ENCODE measurements around the gene SPATA13. TPM values are rescaled to one million over a fixed set of nuclear protein-coding genes. Genes with fewer than 3 reads are reported as not detected.

Gene SPATA13
- total RNA-seq, 1 donor from 2014 or later = 2.7 TPM

DNA sequence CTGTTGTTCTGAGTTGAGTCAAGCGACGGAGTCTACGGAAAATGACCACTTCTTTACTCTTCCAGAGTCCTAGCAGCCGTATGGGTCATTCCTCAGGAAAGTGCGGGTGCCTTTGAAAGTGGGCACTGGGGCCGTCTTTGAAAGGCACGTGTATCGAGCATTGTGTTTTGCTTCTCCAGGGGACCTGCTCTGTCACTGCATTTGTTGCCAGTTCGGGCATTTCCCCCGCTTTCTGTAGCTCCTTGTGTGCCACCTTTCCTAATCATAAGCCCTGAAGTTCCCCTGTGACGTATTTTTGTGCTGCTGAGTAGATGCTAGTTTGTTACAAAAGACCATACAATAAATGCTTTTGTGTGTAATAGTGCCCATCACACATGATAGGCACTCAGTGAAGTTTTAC, 24.4 kb downstream of the SPATA13 start:
- no peak overlapping the region for H3K4me3 Mint-ChIP-seq (ENCODE audit: unreplicated experiment)

GRCh38 chr13:24185591-24186232, 25.2 kb downstream of the SPATA13 start:
- Mint-ChIP-seq H3K4me3 (ENCODE audit: unreplicated experiment) (no peak overlapping the region), H3K36me3 (ENCODE audit: unreplicated experiment) (no peaks in the 10 kb centered on the region), H3K9me3 (ENCODE audit: unreplicated experiment) (peaks cover 9% of the 10 kb centered on the region), H3K4me1 (ENCODE audit: unreplicated experiment) (peaks cover 2% of the 10 kb centered on the region), H3K27ac (ENCODE audit: unreplicated experiment) (no peak overlapping the region), H3K27me3 (ENCODE audit: unreplicated experiment) (no peaks in the 10 kb centered on the region)
- no peak for TF ChIP-seq CTCF (IDR thresholded peaks at IDR 0.05)
- DNase-seq (ENCODE audit: extremely low spot score, unreplicated experiment) = no peak

More for the DNA sequence above, 24.4 kb downstream of the SPATA13 start:
- Mint-ChIP-seq H3K9me3 (ENCODE audit: unreplicated experiment) (peaks cover 9% of the 10 kb centered on the region), H3K27me3 (ENCODE audit: unreplicated experiment) (no peaks in the 10 kb centered on the region), H3K4me1 (ENCODE audit: unreplicated experiment) (peaks cover 2% of the 10 kb centered on the region), H3K27ac (ENCODE audit: unreplicated experiment) (no peak overlapping the region), H3K36me3 (ENCODE audit: unreplicated experiment) (no peaks in the 10 kb centered on the region)
- TF ChIP-seq CTCF (IDR thresholded peaks at IDR 0.05) = no peak
- no peak for DNase-seq (ENCODE audit: extremely low spot score, unreplicated experiment)

- peaks cover 9% of the 10 kb centered on the region for H3K9me3 Mint-ChIP-seq (ENCODE audit: unreplicated experiment)
- H3K27me3 Mint-ChIP-seq (ENCODE audit: unreplicated experiment) = no peaks in the 10 kb centered on the region
- H3K4me1 Mint-ChIP-seq (ENCODE audit: unreplicated experiment) = no peaks in the 10 kb centered on the region
- no peak for TF ChIP-seq CTCF (IDR thresholded peaks at IDR 0.05)
- H3K4me3 Mint-ChIP-seq (ENCODE audit: unreplicated experiment) = no peak overlapping the region
- no peaks in the 10 kb centered on the region for H3K36me3 Mint-ChIP-seq (ENCODE audit: unreplicated experiment)
- DNase-seq (ENCODE audit: extremely low spot score, unreplicated experiment) = no peak
- H3K27ac Mint-ChIP-seq (ENCODE audit: unreplicated experiment) = no peak overlapping the region
These were observed 26.7 kb downstream of the SPATA13 start for GRCh38 chr13:24187185-24187584.

DNA sequence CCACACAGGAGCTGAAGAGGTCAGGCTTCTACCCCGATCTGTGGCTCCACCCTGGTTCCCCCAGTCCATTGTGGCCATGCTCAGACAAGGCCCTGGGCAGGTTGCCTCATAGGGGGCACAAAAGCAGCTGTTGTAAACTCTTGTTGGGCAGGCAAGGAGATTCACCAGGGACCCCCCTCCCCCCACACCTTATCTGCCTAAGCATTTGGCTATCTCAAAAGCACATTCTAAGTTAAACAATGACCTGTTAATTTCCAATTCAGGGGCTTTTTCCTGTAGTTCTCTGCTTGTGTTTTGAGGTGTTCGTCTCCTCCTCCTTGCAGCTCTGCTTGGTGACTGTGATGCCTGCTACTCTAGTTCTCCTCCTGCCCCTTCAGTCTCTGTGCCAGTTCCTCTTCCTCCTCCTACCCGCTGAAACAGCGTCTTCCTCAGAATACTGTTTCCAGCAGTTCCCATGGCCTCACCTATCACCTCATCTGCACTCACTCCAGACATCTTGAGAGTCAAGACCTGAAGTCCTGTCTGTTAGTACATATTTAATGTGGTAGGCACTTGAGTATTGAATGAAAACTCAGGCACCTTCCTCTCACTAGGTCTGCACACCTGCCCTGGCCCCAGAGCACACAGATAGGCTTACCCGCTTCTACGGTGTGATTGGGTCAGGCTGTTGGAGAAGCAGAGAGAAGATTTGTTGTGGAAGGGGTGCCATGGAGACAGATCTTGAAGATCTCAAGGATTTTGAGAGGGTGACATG, 31.7 kb downstream of the SPATA13 start:
- Mint-ChIP-seq H3K27ac (ENCODE audit: unreplicated experiment) (no peak overlapping the region), H3K9me3 (ENCODE audit: unreplicated experiment) (peaks cover 9% of the 10 kb centered on the region), H3K27me3 (ENCODE audit: unreplicated experiment) (no peaks in the 10 kb centered on the region), H3K4me1 (ENCODE audit: unreplicated experiment) (no peaks in the 10 kb centered on the region), H3K36me3 (ENCODE audit: unreplicated experiment) (no peaks in the 10 kb centered on the region), H3K4me3 (ENCODE audit: unreplicated experiment) (no peak overlapping the region)
- no peak for TF ChIP-seq CTCF (IDR thresholded peaks at IDR 0.05)
- DNase-seq (ENCODE audit: extremely low spot score, unreplicated experiment) = no peak

DNA sequence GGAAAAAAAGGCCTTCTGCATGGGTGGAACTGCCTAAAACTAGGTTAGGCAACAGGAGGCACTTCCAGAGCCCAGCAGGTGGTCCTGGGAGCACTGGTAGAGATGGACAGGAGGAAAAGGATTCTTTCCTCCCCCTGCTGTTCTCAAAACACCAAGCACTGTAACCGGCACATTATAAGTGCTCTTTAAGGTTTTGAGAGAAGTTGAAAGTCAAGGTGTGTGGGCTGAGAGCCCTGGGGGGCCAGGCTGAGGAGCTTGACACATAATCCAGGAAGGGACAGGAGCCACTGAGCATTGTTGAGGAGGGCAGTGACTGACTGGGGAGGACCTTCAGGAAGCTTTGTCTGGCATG, 32.3 kb downstream of the SPATA13 start:
- H3K4me3 Mint-ChIP-seq (ENCODE audit: unreplicated experiment) = no peak overlapping the region

More for the DNA sequence above, 32.3 kb downstream of the SPATA13 start:
- DNase-seq (ENCODE audit: extremely low spot score, unreplicated experiment) = no peak
- no peaks in the 10 kb centered on the region for H3K4me1 Mint-ChIP-seq (ENCODE audit: unreplicated experiment)
- no peaks in the 10 kb centered on the region for H3K36me3 Mint-ChIP-seq (ENCODE audit: unreplicated experiment)
- H3K27ac Mint-ChIP-seq (ENCODE audit: unreplicated experiment) = no peak overlapping the region
- TF ChIP-seq CTCF (IDR thresholded peaks at IDR 0.05) = no peak
- peaks cover 9% of the 10 kb centered on the region for H3K9me3 Mint-ChIP-seq (ENCODE audit: unreplicated experiment)
- H3K27me3 Mint-ChIP-seq (ENCODE audit: unreplicated experiment) = no peaks in the 10 kb centered on the region

Measured in osteocyte (in vitro differentiated cells).